Activated naive CD8-positive, alpha-beta T cell treated with anti-CD3 and anti-CD28 coated beads for 36 hours (primary cell): ENCODE data around the gene WWOX. TPM values are rescaled to one million over a fixed set of nuclear protein-coding genes. Genes with fewer than 3 reads are reported as not detected.

Source experiments
- DNase-seq: peaks from one replicate; pipeline ENCODE4 v3.0.0; 2021
- H3K27ac Mint-ChIP-seq: one replicate; pipeline ENCODE4 v1.8.0; 2022; ENCODE audit warnings: mild to moderate bottlenecking, moderate library complexity, mixed read lengths
- H3K27me3 Mint-ChIP-seq: one replicate; pipeline ENCODE4 v1.8.0; 2022; ENCODE audit warnings: mild to moderate bottlenecking, mixed read lengths
- H3K36me3 Mint-ChIP-seq: one replicate; pipeline ENCODE4 v1.8.0; 2021; ENCODE audit warnings: mild to moderate bottlenecking, mixed read lengths
- H3K4me1 Mint-ChIP-seq: one replicate; pipeline ENCODE4 v1.8.0; 2021; ENCODE audit warnings: mixed read lengths
- H3K4me3 Mint-ChIP-seq: one replicate; pipeline ENCODE4 v1.8.0; 2022; ENCODE audit warnings: mild to moderate bottlenecking, moderate library complexity, mixed read lengths
- H3K9me3 Mint-ChIP-seq: one replicate; pipeline ENCODE4 v1.8.0; 2022; ENCODE audit warnings: mixed read lengths
- total RNA-seq, 2 experiments: library from RNA; stranded (reverse); gene quantifications; one replicate each; pipeline ENCODE4 v1.2.3, GENCODE V29; 2021

Gene WWOX
- total RNA-seq, 2 experiments from 2014 or later: 20.0 to 23.9 TPM

DNA sequence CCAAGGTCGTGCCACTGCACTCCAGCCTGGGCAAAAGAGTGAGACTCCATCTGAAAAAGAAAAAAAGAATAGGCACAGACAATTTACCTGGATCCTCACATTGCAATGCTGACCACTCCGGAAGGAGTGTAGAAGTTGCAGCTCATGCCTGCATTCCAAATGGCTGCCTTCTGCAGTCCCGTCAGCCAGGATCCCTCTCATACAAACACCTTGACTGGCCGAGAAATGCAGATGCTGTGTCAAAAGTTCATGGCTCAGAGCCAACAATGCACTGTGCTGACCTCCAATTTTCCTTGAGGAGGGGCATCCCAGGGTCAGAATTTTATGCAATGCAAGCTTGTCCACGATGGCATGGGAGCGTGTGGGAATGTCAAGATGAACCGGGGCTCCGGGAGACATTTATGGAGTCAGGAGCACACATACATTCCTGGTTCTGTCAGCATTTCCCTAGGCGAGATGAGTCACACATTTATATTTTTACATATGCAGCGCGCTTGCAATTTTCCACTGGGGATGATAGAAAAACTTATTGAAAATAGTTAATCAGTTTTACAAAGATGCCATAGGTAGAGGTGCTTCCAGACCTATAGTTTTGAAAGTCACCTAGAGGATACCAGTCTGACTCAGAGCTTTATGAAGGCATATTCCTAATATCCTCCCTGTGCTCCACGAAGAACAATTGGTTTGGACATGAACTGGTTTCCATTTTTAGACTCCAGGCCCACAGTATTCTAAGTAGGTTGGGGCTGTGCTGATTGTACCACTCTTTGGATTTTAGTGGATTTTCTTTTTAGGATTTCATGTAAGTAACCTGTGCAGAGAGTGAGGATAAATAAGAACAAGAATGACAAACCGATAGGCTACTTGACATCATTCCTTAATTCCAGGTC lies 886.5 kb downstream of the WWOX start:
- no peak overlapping the region for H3K4me3 Mint-ChIP-seq
- H3K27me3 Mint-ChIP-seq: no peaks in the 10 kb centered on the region
- H3K4me1 Mint-ChIP-seq: no peaks in the 10 kb centered on the region
- no peak overlapping the region for H3K27ac Mint-ChIP-seq
- H3K9me3 Mint-ChIP-seq: no peaks in the 10 kb centered on the region
- peaks cover 2% of the 10 kb centered on the region for H3K36me3 Mint-ChIP-seq
- no peak for DNase-seq

GRCh38 chr16:78987666-78988065 lies 888.2 kb downstream of the WWOX start:
- Mint-ChIP-seq H3K27ac (no peak overlapping the region), H3K9me3 (no peaks in the 10 kb centered on the region), H3K27me3 (no peaks in the 10 kb centered on the region), H3K4me3 (no peak overlapping the region), H3K4me1 (no peaks in the 10 kb centered on the region), H3K36me3 (peaks cover 2% of the 10 kb centered on the region)
- DNase-seq: no peak

DNA sequence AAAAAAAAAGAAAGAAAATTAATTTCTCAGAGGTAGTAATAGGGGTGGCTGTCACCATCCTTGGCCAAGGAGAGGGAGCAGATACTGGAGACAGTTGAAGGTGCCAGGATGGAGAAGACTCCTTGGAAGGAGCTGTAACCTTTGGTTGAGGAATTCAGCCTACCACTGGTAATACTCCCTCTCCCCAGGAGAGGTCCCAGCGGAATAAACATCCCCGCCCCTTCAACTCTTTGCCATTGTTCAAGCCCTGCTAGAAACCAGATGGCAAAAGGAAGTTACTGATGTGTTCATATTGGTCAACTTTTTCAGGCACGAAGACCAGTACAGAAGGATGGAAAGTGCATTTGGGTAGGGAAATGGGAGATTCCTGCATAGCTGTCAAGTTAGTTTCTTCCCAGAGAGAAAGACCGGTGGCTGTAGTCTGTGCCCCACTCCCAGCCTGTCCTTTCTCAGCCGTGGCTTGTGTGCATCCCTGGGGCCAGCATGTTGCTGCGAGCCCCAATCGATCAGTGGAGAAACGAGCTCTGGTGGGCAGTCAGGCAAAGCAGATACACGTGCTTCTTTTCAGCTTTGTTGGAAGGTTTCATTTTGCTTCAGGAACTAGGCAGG lies 889.0 kb downstream of the WWOX start:
- Mint-ChIP-seq H3K27ac (no peak overlapping the region), H3K4me3 (no peak overlapping the region), H3K9me3 (no peaks in the 10 kb centered on the region), H3K4me1 (no peaks in the 10 kb centered on the region), H3K36me3 (no peaks in the 10 kb centered on the region), H3K27me3 (no peaks in the 10 kb centered on the region)
- no peak for DNase-seq

DNA sequence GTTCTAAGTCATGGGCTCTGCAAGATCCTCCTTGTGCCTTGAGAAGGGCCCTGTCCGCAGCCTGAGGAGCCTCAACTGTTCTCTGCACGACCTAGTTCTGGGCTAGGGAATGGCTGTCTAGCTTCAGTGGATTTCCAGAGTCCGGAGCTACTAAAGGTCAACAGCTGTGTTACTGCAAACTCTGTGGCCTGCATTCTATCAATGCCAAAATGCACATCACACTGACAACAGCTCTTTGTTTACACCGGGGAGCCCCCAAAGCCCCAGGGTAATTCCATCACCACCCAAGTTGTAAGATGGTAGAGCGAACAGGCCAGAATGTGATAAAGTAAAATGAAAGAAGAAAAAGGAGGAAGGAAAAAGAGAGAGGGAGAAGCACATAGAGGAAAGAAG lies 890.9 kb downstream of the WWOX start:
- H3K9me3 Mint-ChIP-seq: no peaks in the 10 kb centered on the region
- no peak for DNase-seq
- H3K27ac Mint-ChIP-seq: no peak overlapping the region
- H3K27me3 Mint-ChIP-seq: no peaks in the 10 kb centered on the region
- H3K4me1 Mint-ChIP-seq: no peaks in the 10 kb centered on the region
- no peaks in the 10 kb centered on the region for H3K36me3 Mint-ChIP-seq
- H3K4me3 Mint-ChIP-seq: no peak overlapping the region

GRCh38 chr16:78992001-78992400 lies 892.5 kb downstream of the WWOX start:
- no peaks in the 10 kb centered on the region for H3K27me3 Mint-ChIP-seq
- no peak for DNase-seq
- no peaks in the 10 kb centered on the region for H3K36me3 Mint-ChIP-seq
- no peak overlapping the region for H3K4me3 Mint-ChIP-seq
- H3K4me1 Mint-ChIP-seq: no peaks in the 10 kb centered on the region
- no peak overlapping the region for H3K27ac Mint-ChIP-seq
- no peaks in the 10 kb centered on the region for H3K9me3 Mint-ChIP-seq

- Mint-ChIP-seq H3K9me3 (no peaks in the 10 kb centered on the region), H3K27ac (no peak overlapping the region), H3K4me3 (no peak overlapping the region), H3K27me3 (no peaks in the 10 kb centered on the region), H3K36me3 (no peaks in the 10 kb centered on the region), H3K4me1 (no peaks in the 10 kb centered on the region)
- no peak for DNase-seq
These were observed 893.9 kb downstream of the WWOX start for GRCh38 chr16:78993346-78993745.

DNA sequence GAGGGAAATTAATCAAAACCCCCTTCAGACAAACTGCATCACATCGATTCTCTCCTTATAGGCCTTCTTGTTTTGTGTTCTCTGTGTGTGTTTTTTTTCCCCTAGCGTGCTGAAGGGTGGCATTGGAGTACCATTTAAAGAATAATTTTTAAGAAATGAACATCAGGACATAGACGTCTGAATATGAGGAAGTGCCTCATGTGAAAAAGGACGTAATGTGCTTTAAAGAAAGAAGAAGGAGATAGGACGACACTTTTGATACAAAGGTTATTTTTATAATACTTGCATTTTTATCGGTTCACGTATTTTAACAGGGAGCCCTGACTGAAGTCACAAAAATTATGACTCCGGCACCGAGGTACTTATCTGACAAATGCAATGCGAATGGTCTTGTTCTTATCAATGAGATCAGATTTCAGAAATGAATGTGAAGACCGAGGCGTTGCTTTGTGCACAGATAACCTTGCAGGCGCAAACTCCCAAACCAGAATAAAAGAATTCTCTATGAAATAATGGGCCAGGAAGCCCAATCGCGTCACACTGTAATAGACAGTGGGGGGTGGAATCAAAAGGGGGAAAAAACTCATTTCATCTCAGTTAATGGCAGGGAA lies 894.8 kb downstream of the WWOX start:
- no peaks in the 10 kb centered on the region for H3K36me3 Mint-ChIP-seq
- no peaks in the 10 kb centered on the region for H3K4me1 Mint-ChIP-seq
- no peaks in the 10 kb centered on the region for H3K27me3 Mint-ChIP-seq
- H3K4me3 Mint-ChIP-seq: no peak overlapping the region
- no peaks in the 10 kb centered on the region for H3K9me3 Mint-ChIP-seq
- no peak for DNase-seq
- no peak overlapping the region for H3K27ac Mint-ChIP-seq

- Mint-ChIP-seq H3K4me1 (no peaks in the 10 kb centered on the region), H3K27me3 (no peaks in the 10 kb centered on the region), H3K27ac (no peak overlapping the region), H3K9me3 (no peaks in the 10 kb centered on the region), H3K4me3 (no peak overlapping the region), H3K36me3 (no peaks in the 10 kb centered on the region)
- no peak for DNase-seq
These were observed 896.0 kb downstream of the WWOX start for GRCh38 chr16:78995441-78995840.

GRCh38 chr16:78996790-78997189 lies 897.3 kb downstream of the WWOX start:
- H3K27me3 Mint-ChIP-seq: no peaks in the 10 kb centered on the region
- H3K4me3 Mint-ChIP-seq: no peak overlapping the region
- DNase-seq: no peak
- H3K9me3 Mint-ChIP-seq: no peaks in the 10 kb centered on the region
- H3K36me3 Mint-ChIP-seq: no peaks in the 10 kb centered on the region
- no peak overlapping the region for H3K27ac Mint-ChIP-seq
- H3K4me1 Mint-ChIP-seq: no peaks in the 10 kb centered on the region

DNA sequence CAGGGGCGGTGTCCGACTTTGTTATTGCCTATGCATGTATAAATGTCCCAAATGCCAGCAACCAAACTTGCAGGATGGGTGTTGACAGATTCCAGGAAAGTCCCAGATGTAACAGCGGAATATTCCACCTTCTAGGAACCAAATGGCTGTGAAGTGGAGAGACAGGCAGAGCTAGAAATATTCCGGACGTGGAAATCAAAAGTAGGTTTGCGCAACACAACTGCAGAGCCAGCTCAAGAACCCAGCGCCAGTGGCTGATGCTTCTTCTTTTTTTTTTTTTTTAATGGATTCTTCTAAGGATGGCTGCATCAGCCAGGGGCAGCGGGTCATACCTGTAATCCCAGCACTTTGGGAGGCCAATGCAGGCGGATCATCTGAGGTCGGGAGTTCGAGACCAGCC lies 899.4 kb downstream of the WWOX start:
- Mint-ChIP-seq H3K27me3 (no peaks in the 10 kb centered on the region), H3K9me3 (no peaks in the 10 kb centered on the region), H3K4me3 (no peak overlapping the region), H3K27ac (no peak overlapping the region), H3K4me1 (no peaks in the 10 kb centered on the region), H3K36me3 (no peaks in the 10 kb centered on the region)
- no peak for DNase-seq

- Mint-ChIP-seq H3K4me3 (no peak overlapping the region), H3K36me3 (no peaks in the 10 kb centered on the region), H3K4me1 (no peaks in the 10 kb centered on the region), H3K27me3 (no peaks in the 10 kb centered on the region), H3K27ac (no peak overlapping the region), H3K9me3 (no peaks in the 10 kb centered on the region)
- no peak for DNase-seq
These were observed 901.9 kb downstream of the WWOX start for GRCh38 chr16:79001156-79001967.

GRCh38 chr16:79003026-79003609 lies 903.7 kb downstream of the WWOX start:
- Mint-ChIP-seq H3K4me3 (no peak overlapping the region), H3K36me3 (no peaks in the 10 kb centered on the region), H3K4me1 (no peaks in the 10 kb centered on the region), H3K27me3 (no peaks in the 10 kb centered on the region), H3K9me3 (no peaks in the 10 kb centered on the region), H3K27ac (no peak overlapping the region)
- DNase-seq: no peak

DNA sequence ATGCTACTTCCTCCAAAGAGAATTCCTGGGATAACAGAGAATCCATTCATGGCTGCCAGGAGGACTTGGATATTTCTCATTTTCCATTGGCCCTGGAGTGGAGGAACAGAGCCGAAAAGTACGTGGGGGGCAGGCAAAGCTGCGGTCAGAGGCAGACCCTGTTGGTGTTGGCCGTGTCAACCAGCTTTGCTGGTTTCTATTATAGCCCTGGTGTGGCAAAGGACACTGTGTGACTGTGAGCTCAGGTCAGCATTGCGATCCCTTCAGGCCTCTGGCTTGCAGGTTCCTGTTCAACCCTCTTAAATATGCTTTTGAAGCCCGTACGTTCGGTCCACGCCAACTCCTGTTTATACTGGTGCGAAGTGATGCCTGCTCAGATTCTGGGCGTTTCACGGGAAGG lies 904.9 kb downstream of the WWOX start:
- Mint-ChIP-seq H3K27ac (no peak overlapping the region), H3K9me3 (no peaks in the 10 kb centered on the region), H3K4me3 (no peak overlapping the region), H3K36me3 (no peaks in the 10 kb centered on the region), H3K4me1 (no peaks in the 10 kb centered on the region), H3K27me3 (no peaks in the 10 kb centered on the region)
- DNase-seq: no peak

DNA sequence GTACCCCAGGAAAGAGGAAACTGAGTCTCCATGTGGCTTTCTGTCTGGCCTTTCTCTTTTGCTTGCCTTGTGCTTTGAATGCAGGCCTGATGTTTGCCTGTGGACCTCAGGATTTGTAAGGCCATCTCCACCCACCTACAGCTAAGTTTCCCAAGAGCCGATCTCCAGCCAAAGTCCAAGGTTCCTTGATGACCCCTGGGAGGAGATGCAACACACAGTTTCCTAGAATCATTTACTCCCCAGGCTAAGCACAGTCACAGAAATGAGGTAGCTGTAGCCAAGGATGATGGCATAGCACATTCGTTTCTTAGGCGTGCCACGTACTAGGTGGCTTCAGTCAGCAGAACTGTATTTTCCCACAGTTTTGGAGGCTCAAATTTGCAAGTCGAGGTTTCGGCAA lies 905.6 kb downstream of the WWOX start:
- no peak overlapping the region for H3K27ac Mint-ChIP-seq
- no peaks in the 10 kb centered on the region for H3K27me3 Mint-ChIP-seq
- DNase-seq: no peak
- no peaks in the 10 kb centered on the region for H3K9me3 Mint-ChIP-seq
- H3K36me3 Mint-ChIP-seq: no peaks in the 10 kb centered on the region
- H3K4me3 Mint-ChIP-seq: no peak overlapping the region
- no peaks in the 10 kb centered on the region for H3K4me1 Mint-ChIP-seq

DNA sequence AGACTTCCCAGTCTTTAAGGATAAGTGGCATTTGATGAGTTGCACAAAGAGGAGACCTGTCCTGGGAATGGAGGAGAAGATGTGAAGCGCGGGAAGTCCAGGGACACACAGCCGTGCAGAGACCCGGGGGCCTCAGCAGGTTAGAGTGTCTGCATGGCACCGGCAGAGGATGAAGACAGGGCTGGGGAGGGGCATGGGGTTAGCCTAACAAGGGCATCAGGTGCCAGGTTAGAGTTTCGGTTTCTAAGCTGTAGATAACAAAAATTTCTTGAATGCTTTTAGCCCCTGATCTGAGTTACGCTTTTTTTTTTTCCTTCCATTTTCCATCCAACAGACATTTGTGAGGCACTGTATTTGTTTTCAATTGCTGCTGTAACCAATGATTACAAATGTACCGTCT lies 906.8 kb downstream of the WWOX start:
- DNase-seq: no peak
- Mint-ChIP-seq H3K9me3 (no peaks in the 10 kb centered on the region), H3K4me3 (no peak overlapping the region), H3K4me1 (no peaks in the 10 kb centered on the region), H3K36me3 (no peaks in the 10 kb centered on the region), H3K27ac (no peak overlapping the region), H3K27me3 (no peaks in the 10 kb centered on the region)
